Stimulated activated CD8-positive, alpha-beta memory T cell treated with anti-CD3 and anti-CD28 coated beads, Interleukin-4, amount 100 ng/mL, for 24 hours (primary cell): ENCODE results near the gene SFXN5.
A peak's percentile ranks its signal among the peaks of the same experiment; 100 is the strongest.
"Not testable (repeated sequence)": the region's sequence is repeated elsewhere in the genome, so short reads cannot be mapped to it uniquely, and the experiment has no call there.

Source experiments
- DNase-seq: peaks from one replicate; pipeline ENCODE4 v3.0.0-alpha.2; 2020; ENCODE audit warnings: low read depth

The SFXN5 gene

DNA sequence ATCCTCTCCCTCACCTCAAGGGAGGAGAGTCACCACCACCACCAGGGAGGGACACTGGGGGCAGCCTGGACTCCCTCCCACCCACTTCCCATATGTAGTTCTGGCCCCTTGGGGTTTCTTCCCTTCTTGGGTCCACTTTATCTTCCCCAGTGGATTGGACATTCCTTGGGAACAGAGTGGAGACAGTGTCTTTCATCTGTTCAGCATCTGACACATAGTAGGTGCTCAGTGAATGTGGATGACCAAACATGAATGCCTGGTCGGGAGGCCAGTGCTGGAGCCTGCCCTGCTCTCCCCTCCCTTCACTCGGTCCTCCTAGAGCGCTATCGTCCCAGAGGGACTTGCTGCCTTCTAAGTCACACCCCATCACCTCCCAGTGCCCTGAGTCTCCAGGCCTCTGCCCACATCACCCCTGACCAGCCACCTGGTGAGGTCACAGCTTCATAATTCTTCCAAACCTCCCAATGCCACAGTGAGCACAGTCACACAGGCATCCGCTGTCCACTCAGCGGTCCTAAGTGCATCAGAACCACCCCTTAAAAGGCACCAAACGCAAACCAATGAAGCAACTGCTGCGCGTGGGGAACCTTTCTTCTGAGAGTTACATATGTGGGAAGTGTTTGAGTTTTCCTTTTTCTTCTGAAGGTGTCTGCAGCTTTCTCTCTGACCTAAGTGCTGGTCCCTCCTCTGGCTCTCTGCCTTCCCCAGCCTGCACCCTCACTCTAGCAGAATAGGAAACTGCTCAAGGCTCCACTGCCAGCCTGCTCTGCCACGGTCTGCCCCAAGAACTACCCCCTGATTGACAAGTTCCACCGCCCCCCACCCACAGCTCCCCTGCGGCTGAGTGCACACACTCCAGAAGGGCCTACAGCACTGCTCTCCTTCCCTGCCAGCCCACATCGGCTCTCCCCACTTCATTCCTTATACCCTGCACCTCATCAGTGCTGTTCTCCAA, 7.2 kb upstream of the SFXN5 start:
- DNase-seq, result no peak

DNA sequence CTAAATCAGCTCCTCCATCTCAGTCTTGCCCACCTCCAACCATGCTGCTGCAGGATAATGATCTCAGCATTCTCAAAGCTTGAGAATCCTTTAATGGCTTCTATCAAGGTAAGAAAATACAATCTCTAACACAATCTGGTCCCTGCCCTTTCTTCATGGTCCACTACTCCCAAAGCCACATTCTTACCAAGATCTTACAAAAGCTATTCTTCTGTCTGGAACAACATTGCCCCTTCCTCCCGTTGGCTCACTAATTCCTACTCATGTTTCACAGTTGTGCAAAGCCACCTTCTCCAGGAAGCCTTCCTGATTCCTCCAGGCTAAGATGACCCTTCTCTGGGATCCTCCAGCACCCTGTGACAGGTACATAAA, 5.9 kb upstream of the SFXN5 start:
- no peak for DNase-seq

DNA sequence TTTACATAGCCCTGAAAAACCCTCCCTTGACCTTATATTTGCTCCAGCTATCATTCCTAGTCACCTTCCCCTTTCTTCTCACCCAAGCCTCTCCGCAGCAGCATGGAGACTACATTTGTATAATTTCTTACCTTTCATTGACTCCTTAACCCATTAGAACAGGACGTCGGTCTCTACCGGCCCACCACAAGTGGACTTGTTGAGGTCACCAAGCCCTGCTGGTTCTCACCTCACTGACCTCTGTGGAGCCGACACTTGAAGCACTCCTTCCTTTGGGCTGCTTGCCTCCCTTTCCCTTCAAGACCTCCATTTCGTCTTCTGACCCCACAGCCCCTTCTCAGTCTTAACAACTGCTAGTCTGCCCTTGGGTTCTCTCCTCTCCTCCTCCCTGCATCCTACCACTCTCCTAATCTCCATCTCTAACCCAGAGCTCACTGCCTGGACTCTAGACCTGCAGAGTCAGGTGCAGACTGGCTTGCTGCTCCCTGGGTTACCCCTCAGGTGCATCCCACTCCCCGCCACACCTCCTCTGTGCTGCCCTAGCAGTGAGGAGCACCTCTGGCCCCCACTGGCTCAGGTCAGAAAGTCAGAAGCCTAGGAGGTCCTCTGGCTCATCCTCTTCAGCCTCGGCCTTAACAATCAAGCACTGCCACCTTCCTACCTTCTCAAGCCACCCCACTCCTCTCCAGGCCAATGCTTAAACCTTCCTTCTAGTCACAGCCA, 5.3 kb upstream of the SFXN5 start:
- no peak for DNase-seq

DNA sequence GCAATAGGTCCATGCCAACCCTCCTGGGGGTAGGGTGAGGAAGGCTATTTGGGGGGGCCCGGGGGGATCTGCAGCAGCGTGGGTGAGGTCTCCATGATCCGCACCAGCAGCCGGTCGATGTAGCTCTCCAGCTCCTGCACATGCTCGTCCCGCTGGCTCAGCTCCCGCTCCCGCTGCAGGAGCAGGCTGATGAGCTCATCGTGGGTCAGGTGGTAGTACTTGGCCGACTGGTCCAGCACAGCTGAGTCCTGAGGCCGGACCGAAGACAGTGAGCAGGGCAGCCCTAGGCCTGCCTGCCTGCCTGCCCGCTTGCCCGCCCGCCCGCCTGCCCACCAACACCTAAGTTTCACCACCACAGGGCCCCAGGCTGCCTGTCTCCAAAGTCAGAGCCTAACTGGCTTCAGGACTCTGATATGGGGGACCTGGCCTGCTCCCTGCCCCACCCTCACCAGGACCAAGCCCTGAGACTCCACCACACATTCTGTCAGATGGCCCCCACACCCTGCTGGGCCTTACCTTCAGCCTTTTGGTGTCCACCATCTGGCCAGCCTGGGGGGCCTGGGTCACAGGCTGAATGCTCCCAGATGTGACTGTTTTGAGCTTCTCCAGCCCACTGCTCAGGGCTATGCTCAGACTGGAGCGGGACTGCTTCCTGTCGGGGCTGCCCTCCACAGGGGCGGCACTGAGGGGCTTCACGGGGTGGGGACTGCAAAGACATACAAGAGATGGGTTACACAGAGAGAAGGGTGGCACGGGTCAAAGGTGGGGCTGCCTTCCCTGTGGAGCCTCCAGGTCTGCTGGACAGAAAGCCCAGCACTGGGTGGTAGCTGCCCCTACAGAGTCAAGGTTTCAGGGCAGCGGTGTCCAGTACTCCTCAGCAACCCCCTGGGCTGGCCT, 4.2 kb upstream of the SFXN5 start:
- no peak for DNase-seq

- DNase-seq, result no peak
Observed at GRCh38 chr2:73074110-73075069, 2.9 kb upstream of the SFXN5 start.

GRCh38 chr2:73072416-73072815, 904 bp upstream of the SFXN5 start:
- DNase-seq, result no peak

DNA sequence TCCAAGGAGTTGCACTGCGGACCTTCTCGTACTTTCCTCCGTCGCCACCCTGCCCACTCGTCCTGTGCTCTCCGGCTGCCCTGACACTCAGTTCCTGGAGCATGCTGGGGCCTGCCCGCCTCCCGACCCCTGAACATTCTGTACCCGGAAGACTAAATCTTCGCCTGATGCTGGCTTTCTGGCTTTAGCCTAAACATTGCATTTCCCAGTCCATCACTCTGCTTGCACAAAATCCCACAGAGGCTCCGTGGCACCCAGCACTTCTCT, 550 bp upstream of the SFXN5 start:
- DNase-seq, result no peak

DNA sequence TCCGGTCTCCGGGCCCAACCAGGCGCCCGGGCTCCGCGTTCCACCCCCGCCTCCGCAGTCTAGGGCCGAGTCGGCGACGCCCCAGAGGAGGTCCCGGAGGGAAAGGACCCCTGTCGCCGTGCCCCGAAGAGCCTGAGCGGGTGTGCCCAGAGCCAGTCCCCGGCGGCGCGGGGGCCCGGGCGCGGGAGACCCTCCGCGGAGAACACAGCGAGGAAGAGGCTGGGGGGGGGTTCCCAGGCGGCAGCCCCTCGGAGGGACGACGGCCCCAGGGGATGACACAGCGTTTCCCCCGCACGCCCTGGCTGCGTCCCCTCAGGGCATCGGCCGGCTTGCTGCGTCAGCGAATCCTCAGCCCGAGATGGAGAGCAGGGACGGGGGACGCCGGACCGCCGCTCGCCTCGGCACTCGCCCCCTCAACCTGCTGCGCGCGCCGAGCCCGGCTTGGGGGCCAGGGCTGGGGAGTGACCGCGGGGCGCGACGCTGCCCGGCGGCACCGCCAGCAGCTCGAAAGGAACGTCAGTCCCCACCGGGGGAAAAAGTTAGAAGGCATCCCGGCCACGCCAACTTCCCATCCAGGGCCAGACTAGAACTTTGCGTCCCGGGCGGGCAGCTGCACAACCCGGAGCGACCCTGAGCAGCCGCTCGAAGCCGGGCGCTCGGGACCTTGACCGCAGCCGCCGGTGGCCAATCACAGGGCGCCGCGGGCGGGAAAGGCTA, 711 bp downstream of the SFXN5 start:
- DNase-seq, result peak; percentile 43

DNA sequence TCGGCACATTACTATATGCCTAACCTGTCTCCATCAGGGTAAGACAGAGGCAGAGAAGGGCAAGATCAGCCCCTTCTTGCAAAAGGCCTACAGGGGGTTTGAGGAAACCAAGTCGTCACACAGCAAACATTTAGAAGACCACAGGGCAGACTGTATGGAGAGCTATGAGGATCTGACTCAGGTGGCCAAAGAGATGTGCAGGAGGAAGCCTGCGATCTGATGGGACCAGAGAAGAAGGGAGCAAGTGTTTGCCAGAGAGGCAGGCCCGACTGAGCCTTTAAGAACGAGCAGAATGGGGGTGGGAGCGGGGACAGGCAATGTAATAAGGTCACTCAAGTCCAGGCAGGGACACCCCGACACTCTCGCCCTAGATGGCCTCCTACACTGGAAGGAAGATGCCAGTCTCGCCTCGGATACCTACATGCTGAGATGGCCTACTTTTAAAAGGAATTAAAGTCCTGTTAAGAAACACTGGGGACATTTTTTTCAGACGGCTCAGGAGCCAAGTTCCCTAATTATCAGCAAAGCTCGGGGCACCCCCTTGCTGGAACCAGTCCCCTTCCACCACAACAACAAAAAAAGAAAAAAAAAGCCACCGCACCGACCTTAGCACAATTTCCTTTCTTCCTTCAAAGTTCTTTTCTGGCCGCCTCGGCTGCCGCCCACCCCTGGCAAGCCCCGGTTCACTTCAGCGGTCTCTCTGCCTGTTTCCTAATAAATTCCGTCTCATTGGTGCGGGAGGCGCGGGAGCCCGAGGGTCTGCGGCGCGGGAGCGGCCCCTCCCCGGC, 1.5 kb downstream of the SFXN5 start:
- DNase-seq, result no peak

GRCh38 chr2:73069041-73069854, 2.3 kb downstream of the SFXN5 start:
- DNase-seq, result no peak

DNA sequence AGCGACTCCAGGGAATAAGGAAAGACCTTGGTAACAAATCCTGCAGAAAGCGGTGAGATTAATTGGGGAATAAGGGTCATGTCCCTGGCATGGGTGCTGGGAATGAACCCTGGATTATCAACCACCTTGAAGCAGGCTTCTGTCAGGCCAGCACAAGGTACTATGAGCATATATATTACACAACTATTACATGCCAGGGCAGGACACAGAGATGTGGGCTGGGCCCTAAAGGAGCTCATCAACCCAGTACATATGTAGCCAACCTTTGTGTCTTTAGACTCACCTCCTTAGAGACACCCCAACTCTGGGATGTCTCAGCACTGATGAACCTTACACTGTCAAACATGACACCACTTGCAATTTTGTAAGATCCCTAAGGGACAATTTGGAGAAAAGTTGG, 3.4 kb downstream of the SFXN5 start:
- no peak for DNase-seq

DNA sequence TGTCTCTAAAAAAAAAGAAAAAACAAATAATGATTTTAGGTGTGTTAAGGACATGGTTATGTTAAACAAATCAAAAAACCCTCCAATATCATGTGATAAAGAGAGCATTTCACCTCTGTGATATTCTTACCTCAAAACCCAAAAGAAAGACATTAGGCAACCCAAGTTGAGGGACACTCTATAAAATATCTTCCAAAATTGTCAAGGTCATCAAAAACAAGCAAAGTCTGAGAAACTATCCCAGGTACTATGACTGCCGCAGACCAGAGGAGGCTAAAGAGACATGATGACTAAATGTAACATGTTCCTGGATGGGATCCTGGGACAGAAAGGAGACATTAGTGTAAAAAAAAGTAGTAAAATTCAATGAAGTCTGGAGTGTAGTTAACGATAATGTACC, 4.5 kb downstream of the SFXN5 start:
- DNase-seq, result no peak

DNA sequence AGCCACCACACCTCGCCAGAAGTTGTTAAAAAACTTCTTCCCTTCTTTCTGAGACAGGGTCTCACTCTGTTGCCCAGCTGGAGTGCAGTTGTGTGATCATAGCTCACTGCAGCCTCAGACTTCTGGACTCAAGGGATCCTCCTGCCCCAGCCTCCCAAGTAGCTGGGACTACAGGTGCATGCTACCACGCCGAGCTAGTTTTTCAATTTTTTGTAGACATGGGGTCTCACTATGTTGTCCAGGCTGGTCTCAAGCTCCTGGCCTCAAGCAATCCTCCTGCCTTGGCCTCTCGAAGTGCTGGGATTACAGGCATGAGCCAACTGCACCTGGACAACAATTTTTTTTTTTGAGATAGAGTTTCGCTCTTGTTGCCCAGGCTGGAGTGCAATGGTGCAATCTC, 6.4 kb downstream of the SFXN5 start:
- not testable (repeated sequence) for DNase-seq

GRCh38 chr2:73063909-73064875, 7.3 kb downstream of the SFXN5 start:
- no peak for DNase-seq

DNA sequence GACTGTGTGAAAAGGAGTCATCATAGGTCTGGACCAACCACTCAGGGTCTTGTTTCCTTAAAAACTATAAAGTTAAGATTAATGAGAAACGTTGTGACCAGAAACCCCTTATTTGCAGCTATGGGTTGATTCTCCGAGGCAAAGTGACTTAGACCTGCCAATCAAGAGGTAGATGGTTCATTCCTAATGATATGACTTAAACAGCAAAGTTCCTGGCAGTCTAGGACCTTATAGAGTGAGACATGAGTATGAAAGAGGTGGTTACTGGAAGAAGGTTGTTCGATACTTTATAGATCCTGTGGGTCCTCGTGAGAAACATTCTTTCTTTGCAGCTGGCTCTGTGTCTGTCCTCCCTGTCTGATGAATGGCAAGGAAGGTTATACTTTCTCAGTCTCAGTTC, 8.0 kb downstream of the SFXN5 start:
- no peak for DNase-seq

- DNase-seq, result no peak
Observed at GRCh38 chr2:73059106-73059505, 12.4 kb downstream of the SFXN5 start.

DNA sequence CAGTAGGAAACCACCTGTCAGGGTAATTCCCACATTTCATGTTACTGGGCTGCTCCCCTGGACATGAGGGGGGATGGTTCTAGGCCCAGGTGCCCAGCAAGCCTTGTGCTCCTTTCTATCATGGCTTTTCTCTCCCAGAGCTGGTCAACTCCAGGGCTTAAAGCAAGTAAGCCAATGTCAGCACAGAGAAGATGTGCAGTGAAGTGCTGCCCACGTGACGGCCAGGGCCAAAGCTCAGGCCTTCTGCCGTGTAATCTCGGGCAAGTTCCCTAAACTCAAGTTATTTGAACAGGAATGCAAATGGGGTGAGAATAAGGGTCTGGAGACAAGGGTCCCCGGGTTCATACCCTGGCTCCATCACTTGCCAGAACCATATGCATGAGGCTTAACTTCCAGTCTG, 16.5 kb downstream of the SFXN5 start:
- no peak for DNase-seq
